ENCODE data around the gene OVCH1. TPM values are rescaled to one million over a fixed set of nuclear protein-coding genes. Genes with fewer than 3 reads are reported as not detected.

The OVCH1 gene
- total RNA-seq, 1 experiment from 2014 or later: not detected

GRCh38 chr12:29431513-29431912 is 66.0 kb downstream of the OVCH1 start:
- Histone ChIP-seq H3K79me2 (ENCODE audit: insufficient read depth, low read length) (no peaks in the 10 kb centered on the region), H2AFZ (ENCODE audit: low read depth, low read length, poor library complexity, severe bottlenecking) (no peak overlapping the region), H3K9ac (ENCODE audit: low read length) (no peak overlapping the region), H3K4me3 (replicated peaks in 1 of 2; ENCODE audit: low read depth in 1 of 2, low read length in 2 of 2) (no peak overlapping the region), H4K20me1 (ENCODE audit: insufficient read depth) (no peaks in the 10 kb centered on the region), H3K27ac (ENCODE audit: low read depth, low read length) (no peak overlapping the region), H3K9me3 (ENCODE audit: control insufficient read depth in 1 of 2, insufficient read depth in 1 of 2, low read depth in 1 of 2, low read length in 2 of 2) (no peaks in the 10 kb centered on the region), H3K4me1 (ENCODE audit: control insufficient read depth in 1 of 2, insufficient read depth in 2 of 2, low read length in 2 of 2) (peaks cover 4 to 16% of the 10 kb centered on the region in 2 experiments; a peak in 3 of 4 replicates), H3K9me2 (ENCODE audit: insufficient read depth) (no peaks in the 10 kb centered on the region; the same call in 1 of the 2 replicates), H3K27me3 (ENCODE audit: insufficient read depth, low read length) (no peaks in the 10 kb centered on the region), H3K4me2 (ENCODE audit: low read length) (no peak overlapping the region), H3K36me3 (ENCODE audit: control insufficient read depth in 1 of 2, insufficient read depth in 2 of 2, low read length in 2 of 2) (no peaks in the 10 kb centered on the region)
- intact Hi-C loops (cut with micrococcal nuclease): no loop called here
- no TSS peak for BruUV-seq (replicated peaks)
- ATAC-seq (no peak), DNase-seq (ENCODE audit: low read depth, low spot score) (no peak)
- ChIA-PET CTCF (no interaction called here), RAD21 (ENCODE audit: low non-redundant PET in 1 of 2, low total read pairs in 2 of 2, uncharacterized antibody in 2 of 2, unreplicated experiment in 2 of 2) (no interaction called here), POLR2A (no interaction called here)
- TF ChIP-seq POLR2AphosphoS5 (IDR thresholded peaks at IDR 0.05; ENCODE audit: low read depth, low read length) (no peak), REST (IDR thresholded peaks at IDR 0.05; ENCODE audit: low read depth) (no peak), SIN3A (IDR thresholded peaks at IDR 0.05; ENCODE audit: low read depth) (no peak), POLR2A (IDR thresholded peaks at IDR 0.05; ENCODE audit: borderline replicate concordance, extremely low read depth, insufficient read depth, insufficient read length) (no peak), ZBTB33 (IDR thresholded peaks at IDR 0.05; ENCODE audit: extremely low read depth, insufficient replicate concordance, low read length) (no peak), MAX (IDR thresholded peaks at IDR 0.05) (no peak), EZH2 (IDR thresholded peaks at IDR 0.05) (no peak)

Measured in HCT116 (cell line).